ENCODE results near the gene WSB2.
"Not testable (repeated sequence)": the region's sequence is repeated elsewhere in the genome, so short reads cannot be mapped to it uniquely, and the experiment has no call there.

The WSB2 gene

GRCh38 chr12:118033902-118034301 lies 27.1 kb downstream of the WSB2 start:
- 0 out of 2 replicates have a peak overlapping the region, but pooled peaks have one; percentile 8 for H3K27ac ChIP-seq
- no peak for TF ChIP-seq CTCF (IDR thresholded peaks at IDR 0.05)
- TF ChIP-seq ZFX (IDR thresholded peaks at IDR 0.05; ENCODE audit: borderline replicate concordance): no peak

- H3K27ac ChIP-seq: 0 out of 2 replicates have a peak overlapping the region, but pooled peaks have one; percentile 8
Observed at GRCh38 chr12:118033323-118033722, 27.7 kb downstream of the WSB2 start.

GRCh38 chr12:118032188-118032587 lies 28.8 kb downstream of the WSB2 start:
- H3K27ac ChIP-seq: 0 out of 2 replicates have a peak overlapping the region, but pooled peaks have one; percentile 9
- TF ChIP-seq ZFX (IDR thresholded peaks at IDR 0.05; ENCODE audit: borderline replicate concordance) (no peak), CTCF (IDR thresholded peaks at IDR 0.05) (no peak)

More at GRCh38 chr12:118033323-118033722, 27.7 kb downstream of the WSB2 start:
- TF ChIP-seq ZFX (IDR thresholded peaks at IDR 0.05; ENCODE audit: borderline replicate concordance): no peak
- no peak for TF ChIP-seq CTCF (IDR thresholded peaks at IDR 0.05)

- 0 out of 2 replicates have a peak overlapping the region, but pooled peaks have one; percentile 2 for H3K27ac ChIP-seq
- TF ChIP-seq ZFX (IDR thresholded peaks at IDR 0.05; ENCODE audit: borderline replicate concordance) (no peak), CTCF (IDR thresholded peaks at IDR 0.05) (no peak)
Observed at GRCh38 chr12:118029166-118029565, 31.8 kb downstream of the WSB2 start.

- H3K27ac ChIP-seq: no peak overlapping the region
- no peak for TF ChIP-seq ZFX (IDR thresholded peaks at IDR 0.05; ENCODE audit: borderline replicate concordance)
- TF ChIP-seq CTCF (IDR thresholded peaks at IDR 0.05): no peak
Observed at GRCh38 chr12:118025168-118025567, 35.8 kb downstream of the WSB2 start.

GRCh38 chr12:118023301-118023860 lies 37.6 kb downstream of the WSB2 start:
- H3K27ac ChIP-seq: no peak overlapping the region
- TF ChIP-seq CTCF (IDR thresholded peaks at IDR 0.05) (no peak), ZFX (IDR thresholded peaks at IDR 0.05; ENCODE audit: borderline replicate concordance) (no peak)

- TF ChIP-seq CTCF (IDR thresholded peaks at IDR 0.05) (no peak), ZFX (IDR thresholded peaks at IDR 0.05; ENCODE audit: borderline replicate concordance) (no peak)
- no peak overlapping the region for H3K27ac ChIP-seq
Observed at GRCh38 chr12:118022728-118023109, 38.3 kb downstream of the WSB2 start.

GRCh38 chr12:118022097-118022727 lies 38.8 kb downstream of the WSB2 start:
- not testable (repeated sequence) for H3K27ac ChIP-seq
